ENCODE results near the gene CSK. TPM values are rescaled to one million over a fixed set of nuclear protein-coding genes. Genes with fewer than 3 reads are reported as not detected.

The CSK gene
- total RNA-seq, 1 donor from 2014 or later: 70.9 TPM

DNA sequence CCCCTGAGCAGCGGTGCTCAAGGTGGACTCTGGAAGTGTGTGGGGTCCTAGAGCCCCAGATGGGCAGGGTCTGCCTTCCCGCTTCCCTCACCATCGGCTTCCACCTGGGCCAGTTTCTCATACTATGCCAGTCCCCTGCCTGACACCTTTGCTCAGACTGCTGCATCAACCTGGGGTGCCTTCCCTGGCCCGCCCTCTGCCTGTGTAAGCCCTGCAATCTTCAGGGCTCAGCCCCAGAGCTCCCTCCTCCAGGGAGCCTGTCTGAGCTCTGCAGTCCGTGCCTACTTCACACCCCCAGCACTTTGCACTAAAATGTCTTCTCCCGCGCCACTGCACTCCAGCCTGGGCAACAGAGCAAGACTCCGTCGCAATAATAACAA is 13.1 kb downstream of the CSK start:
- TF ChIP-seq, protein P1, sequence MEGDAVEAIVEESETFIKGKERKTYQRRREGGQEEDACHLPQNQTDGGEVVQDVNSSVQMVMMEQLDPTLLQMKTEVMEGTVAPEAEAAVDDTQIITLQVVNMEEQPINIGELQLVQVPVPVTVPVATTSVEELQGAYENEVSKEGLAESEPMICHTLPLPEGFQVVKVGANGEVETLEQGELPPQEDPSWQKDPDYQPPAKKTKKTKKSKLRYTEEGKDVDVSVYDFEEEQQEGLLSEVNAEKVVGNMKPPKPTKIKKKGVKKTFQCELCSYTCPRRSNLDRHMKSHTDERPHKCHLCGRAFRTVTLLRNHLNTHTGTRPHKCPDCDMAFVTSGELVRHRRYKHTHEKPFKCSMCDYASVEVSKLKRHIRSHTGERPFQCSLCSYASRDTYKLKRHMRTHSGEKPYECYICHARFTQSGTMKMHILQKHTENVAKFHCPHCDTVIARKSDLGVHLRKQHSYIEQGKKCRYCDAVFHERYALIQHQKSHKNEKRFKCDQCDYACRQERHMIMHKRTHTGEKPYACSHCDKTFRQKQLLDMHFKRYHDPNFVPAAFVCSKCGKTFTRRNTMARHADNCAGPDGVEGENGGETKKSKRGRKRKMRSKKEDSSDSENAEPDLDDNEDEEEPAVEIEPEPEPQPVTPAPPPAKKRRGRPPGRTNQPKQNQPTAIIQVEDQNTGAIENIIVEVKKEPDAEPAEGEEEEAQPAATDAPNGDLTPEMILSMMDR (IDR thresholded peaks at IDR 0.05; ENCODE audit: unreplicated experiment): no peak
- Mint-ChIP-seq H3K27me3 (no peaks in the 10 kb centered on the region), H3K27ac (no peak overlapping the region), H3K4me3 (ENCODE audit: low read depth) (no peak overlapping the region), H3K4me1 (ENCODE audit: low read depth) (no peaks in the 10 kb centered on the region), H3K36me3 (ENCODE audit: insufficient read depth) (no peaks in the 10 kb centered on the region), H3K9me3 (ENCODE audit: low read depth) (no peaks in the 10 kb centered on the region)
- no peak for DNase-seq (ENCODE audit: low spot score, unreplicated experiment)

- H3K27me3 Mint-ChIP-seq: no peaks in the 10 kb centered on the region
- no peak for DNase-seq (ENCODE audit: low spot score, unreplicated experiment)
- H3K4me3 Mint-ChIP-seq (ENCODE audit: low read depth): no peak overlapping the region
- H3K27ac Mint-ChIP-seq: peak overlapping the region; percentile 43
- H3K9me3 Mint-ChIP-seq (ENCODE audit: low read depth): no peaks in the 10 kb centered on the region
- no peaks in the 10 kb centered on the region for H3K4me1 Mint-ChIP-seq (ENCODE audit: low read depth)
- no peaks in the 10 kb centered on the region for H3K36me3 Mint-ChIP-seq (ENCODE audit: insufficient read depth)
- TF ChIP-seq, protein P1 (IDR thresholded peaks at IDR 0.05; ENCODE audit: unreplicated experiment): no peak
Measured at GRCh38 chr15:74795966-74796625, 14.2 kb downstream of the CSK start.

- H3K27ac Mint-ChIP-seq: no peak overlapping the region
- H3K36me3 Mint-ChIP-seq (ENCODE audit: insufficient read depth): peaks cover 2% of the 10 kb centered on the region
- TF ChIP-seq, protein P1 (IDR thresholded peaks at IDR 0.05; ENCODE audit: unreplicated experiment): no peak
- no peak overlapping the region for H3K4me3 Mint-ChIP-seq (ENCODE audit: low read depth)
- H3K4me1 Mint-ChIP-seq (ENCODE audit: low read depth): no peaks in the 10 kb centered on the region
- H3K27me3 Mint-ChIP-seq: no peaks in the 10 kb centered on the region
- no peaks in the 10 kb centered on the region for H3K9me3 Mint-ChIP-seq (ENCODE audit: low read depth)
- no peak for DNase-seq (ENCODE audit: low spot score, unreplicated experiment)
Measured at GRCh38 chr15:74798388-74799254, 16.7 kb downstream of the CSK start.

DNA sequence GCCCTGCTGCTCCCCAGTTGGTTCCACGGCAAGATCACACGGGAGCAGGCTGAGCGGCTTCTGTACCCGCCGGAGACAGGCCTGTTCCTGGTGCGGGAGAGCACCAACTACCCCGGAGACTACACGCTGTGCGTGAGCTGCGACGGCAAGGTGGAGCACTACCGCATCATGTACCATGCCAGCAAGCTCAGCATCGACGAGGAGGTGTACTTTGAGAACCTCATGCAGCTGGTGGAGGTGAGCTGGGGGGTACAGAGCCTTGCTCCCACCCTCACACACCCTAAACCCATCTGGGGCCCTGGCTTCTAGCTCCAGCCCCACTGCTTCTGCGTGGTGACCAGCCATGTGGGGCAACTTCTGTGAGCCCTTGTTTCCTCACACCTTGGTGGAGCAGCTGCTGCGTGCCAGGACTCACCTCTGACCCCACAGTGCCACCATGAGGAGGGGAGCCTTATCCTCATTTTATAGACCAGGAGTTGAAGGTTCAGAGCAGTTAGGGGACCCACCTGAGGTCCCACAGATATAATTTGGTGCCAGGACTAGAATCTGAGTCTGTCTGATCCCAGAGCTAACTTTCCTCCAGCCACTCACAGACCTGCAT is 17.5 kb downstream of the CSK start:
- no peak for DNase-seq (ENCODE audit: low spot score, unreplicated experiment)
- Mint-ChIP-seq H3K4me3 (ENCODE audit: low read depth) (no peak overlapping the region), H3K9me3 (ENCODE audit: low read depth) (no peaks in the 10 kb centered on the region), H3K36me3 (ENCODE audit: insufficient read depth) (peaks cover 7% of the 10 kb centered on the region), H3K4me1 (ENCODE audit: low read depth) (no peaks in the 10 kb centered on the region), H3K27ac (no peak overlapping the region), H3K27me3 (no peaks in the 10 kb centered on the region)
- TF ChIP-seq, protein P1 (IDR thresholded peaks at IDR 0.05; ENCODE audit: unreplicated experiment): no peak

DNA sequence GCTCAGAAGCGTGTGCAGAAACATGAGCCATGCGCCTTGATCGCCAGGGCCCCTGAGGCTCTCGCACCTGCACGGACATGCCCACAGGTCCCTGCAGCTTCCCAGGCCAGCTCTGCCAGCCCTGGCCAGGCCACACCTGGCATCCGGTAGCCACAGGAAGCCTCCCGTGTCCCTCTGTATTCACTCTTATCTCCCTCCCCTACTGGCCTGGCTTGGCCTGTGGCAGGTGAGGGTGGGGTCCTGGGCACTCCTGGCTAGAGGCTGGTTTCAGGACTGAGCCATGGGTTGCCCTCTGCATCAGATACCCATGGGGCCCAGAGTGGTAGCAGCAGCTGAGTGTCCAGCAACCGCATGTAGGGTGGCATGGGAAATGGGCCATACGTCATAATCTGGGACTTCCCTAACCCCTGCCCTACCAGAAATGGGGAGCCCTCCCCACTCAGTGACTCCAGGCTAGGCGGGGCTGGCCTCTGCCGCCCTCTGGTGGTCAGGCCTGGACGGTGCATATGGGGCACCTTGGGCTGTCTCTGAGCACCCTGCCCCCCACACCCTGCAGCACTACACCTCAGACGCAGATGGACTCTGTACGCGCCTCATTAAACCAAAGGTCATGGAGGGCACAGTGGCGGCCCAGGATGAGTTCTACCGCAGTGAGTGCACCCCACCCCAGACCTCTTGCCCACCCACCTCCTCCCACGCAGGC is 18.1 kb downstream of the CSK start:
- H3K4me1 Mint-ChIP-seq (ENCODE audit: low read depth): no peaks in the 10 kb centered on the region
- DNase-seq (ENCODE audit: low spot score, unreplicated experiment): peak; percentile 60
- no peak overlapping the region for H3K4me3 Mint-ChIP-seq (ENCODE audit: low read depth)
- H3K9me3 Mint-ChIP-seq (ENCODE audit: low read depth): no peaks in the 10 kb centered on the region
- H3K27me3 Mint-ChIP-seq: no peaks in the 10 kb centered on the region
- H3K36me3 Mint-ChIP-seq (ENCODE audit: insufficient read depth): peaks cover 9% of the 10 kb centered on the region
- H3K27ac Mint-ChIP-seq: no peak overlapping the region
- TF ChIP-seq, protein P1 (IDR thresholded peaks at IDR 0.05; ENCODE audit: unreplicated experiment): peak; percentile 86
